Activated T-helper 1 cell treated with anti-CD3 and anti-CD28 coated beads, Interleukin-2, amount 50 U/mL, for 16 hours (primary cell): Measurements from ENCODE around the gene TTC21A.

Source experiments
- DNase-seq, 2 donors: peaks; one replicate each; pipeline ENCODE4 v3.0.0-alpha.2; 2020; ENCODE audit warnings: low read depth in 1 of 2, low spot score in 1 of 2

TTC21A gene

GRCh38 chr3:39114456-39114855 lies 7.0 kb downstream of the TTC21A start:
- no peak for DNase-seq

- no peak for DNase-seq
These were observed 8.4 kb downstream of the TTC21A start for GRCh38 chr3:39115870-39116269.

- no peak for DNase-seq
These were observed 10.6 kb downstream of the TTC21A start for GRCh38 chr3:39118079-39118478.

- DNase-seq = no peak
These were observed 11.6 kb downstream of the TTC21A start for GRCh38 chr3:39118931-39119660.

- DNase-seq = no peak
These were observed 14.1 kb downstream of the TTC21A start for GRCh38 chr3:39121621-39122020.

GRCh38 chr3:39122813-39123212 lies 15.3 kb downstream of the TTC21A start:
- no peak for DNase-seq

- no peak for DNase-seq
These were observed 17.7 kb downstream of the TTC21A start for GRCh38 chr3:39124876-39125840.

- DNase-seq = no peak
These were observed 18.5 kb downstream of the TTC21A start for GRCh38 chr3:39125841-39126500.

GRCh38 chr3:39126532-39127071 lies 19.1 kb downstream of the TTC21A start:
- DNase-seq = no peak

- no peak for DNase-seq
These were observed 19.9 kb downstream of the TTC21A start for GRCh38 chr3:39127269-39127907.

GRCh38 chr3:39127908-39128304 lies 20.4 kb downstream of the TTC21A start:
- no peak for DNase-seq

- DNase-seq = no peak
These were observed 21.5 kb downstream of the TTC21A start for GRCh38 chr3:39128951-39129350.

- no peak for DNase-seq
These were observed 22.5 kb downstream of the TTC21A start for GRCh38 chr3:39130026-39130425.

GRCh38 chr3:39130693-39131265 lies 23.3 kb downstream of the TTC21A start:
- no peak for DNase-seq

GRCh38 chr3:39132096-39133092 lies 24.9 kb downstream of the TTC21A start:
- DNase-seq = no peak

- DNase-seq = no peak
These were observed 25.6 kb downstream of the TTC21A start for GRCh38 chr3:39133093-39133490.

- no peak for DNase-seq
These were observed 26.3 kb downstream of the TTC21A start for GRCh38 chr3:39133822-39134221.

- no peak for DNase-seq
These were observed 26.8 kb downstream of the TTC21A start for GRCh38 chr3:39134305-39134704.

- DNase-seq = no peak
These were observed 27.8 kb downstream of the TTC21A start for GRCh38 chr3:39135170-39135805.
